HEK293T (cell line): ENCODE measurements around the gene MGP.
A peak's percentile ranks its signal among the peaks of the same experiment; 100 is the strongest.

ENCODE experiments used
- CTCF ChIA-PET: fragments of 350-600 bp; formaldehyde crosslinking; extraction: SDS; loops from one replicate; lab custom pipeline; 2021; ENCODE audit warnings: antibody characterized with exemption, inconsistent platforms; lab: Yijun Ruan, JAX
- POLR2A ChIA-PET: fragments of 350-600 bp; formaldehyde crosslinking; extraction: SDS; loops from one replicate; lab custom pipeline; 2020; ENCODE audit warnings: antibody characterized with exemption, inconsistent platforms; lab: Yijun Ruan, JAX
- DNase-seq: peaks from one replicate; pipeline ENCODE4 v3.0.0; 2012; ENCODE audit warnings: mixed read lengths; ENCODE audit errors: extremely low spot score
- ARNT ChIP-seq: fragments of 450-650 bp; IDR thresholded peaks from 2 replicates; pipeline ENCODE4 v1.6.1; 2017; ENCODE audit warnings: mild to moderate bottlenecking
- BHLHE40 ChIP-seq: fragments of 450-650 bp; IDR thresholded peaks from 2 replicates; pipeline ENCODE4 v1.6.1; 2016; ENCODE audit warnings: mild to moderate bottlenecking, moderate library complexity, borderline replicate concordance
- CTBP1 ChIP-seq: fragments of 450-650 bp; IDR thresholded peaks from 2 replicates; pipeline ENCODE4 v1.6.1; 2016; ENCODE audit warnings: borderline replicate concordance
- ELF4 ChIP-seq: fragments of 450-650 bp; IDR thresholded peaks from 2 replicates; pipeline ENCODE4 v1.6.1; 2017; ENCODE audit warnings: antibody characterized with exemption
- FOXA1 ChIP-seq: fragments of 450-650 bp; IDR thresholded peaks from 2 replicates; pipeline ENCODE4 v1.6.1; 2016; ENCODE audit warnings: mild to moderate bottlenecking
- FOXK2 ChIP-seq: fragments of 450-650 bp; IDR thresholded peaks from 2 replicates; pipeline ENCODE4 v1.6.1; 2016; ENCODE audit warnings: mild to moderate bottlenecking
- FOXM1 ChIP-seq: fragments of 450-650 bp; IDR thresholded peaks from 2 replicates; pipeline ENCODE4 v1.6.1; 2017; ENCODE audit warnings: mild to moderate bottlenecking, borderline replicate concordance
- HDGF ChIP-seq: fragments of 450-650 bp; IDR thresholded peaks from 2 replicates; pipeline ENCODE4 v1.6.1; 2017; ENCODE audit warnings: antibody characterized with exemption, borderline replicate concordance
- L3MBTL2 ChIP-seq: fragments of 450-650 bp; conservative IDR thresholded peaks from 2 replicates; pipeline ENCODE4 v1.6.1; 2016; ENCODE audit warnings: mild to moderate bottlenecking
- LEF1 ChIP-seq: fragments of 450-650 bp; IDR thresholded peaks from 2 replicates; pipeline ENCODE4 v1.6.1; 2017; ENCODE audit warnings: mild to moderate bottlenecking, borderline replicate concordance
- NFRKB ChIP-seq: fragments of 450-650 bp; IDR thresholded peaks from 2 replicates; pipeline ENCODE4 v1.6.1; 2016; ENCODE audit warnings: mild to moderate bottlenecking, moderate library complexity
- PKNOX1 ChIP-seq: fragments of 450-650 bp; IDR thresholded peaks from 2 replicates; pipeline ENCODE4 v1.6.1; 2016
- SP1 ChIP-seq: fragments of 450-650 bp; IDR thresholded peaks from 2 replicates; pipeline ENCODE4 v1.6.1; 2017
- SUZ12 ChIP-seq: fragments of 450-650 bp; IDR thresholded peaks from 2 replicates; pipeline ENCODE4 v1.6.1; 2016; ENCODE audit warnings: mild to moderate bottlenecking
- TARDBP ChIP-seq: fragments of 450-650 bp; IDR thresholded peaks from 2 replicates; pipeline ENCODE4 v1.6.1; 2016
- ZNF384 ChIP-seq: fragments of 450-650 bp; IDR thresholded peaks from 2 replicates; pipeline ENCODE4 v1.6.1; 2016

Gene MGP

GRCh38 chr12:14854586-14855183, 31.0 kb downstream of the MGP start:
- CTCF ChIA-PET: interaction anchor here (0.5 to 1.4 kb wide), 2 partner anchors 9 to 140 kb away, joined by 5 to 8 read pairs; no protein-coding TSS in a partner anchor

GRCh38 chr12:14853961-14854360, 31.7 kb downstream of the MGP start:
- CTCF ChIA-PET: interaction anchor here (0.5 to 1.4 kb wide), 3 partner anchors 8 to 367 kb away, joined by 3 to 8 read pairs (median 5); partner anchors contain the start of gene RERG

More at GRCh38 chr12:14854586-14855183, 31.0 kb downstream of the MGP start:
- peak; percentile 11 for DNase-seq
- peak; percentile 53 for TF ChIP-seq PKNOX1
- no peak for TF ChIP-seq FOXK2
- POLR2A ChIA-PET: interaction anchor here (1.1 kb wide), 1 partner anchor 83 kb away, joined by 4 read pairs; a partner anchor contains a TSS

GRCh38 chr12:14852880-14853279, 32.8 kb downstream of the MGP start:
- POLR2A ChIA-PET: no interaction called here
- TF ChIP-seq CTBP1: no peak
- TF ChIP-seq NFRKB: no peak
- no peak for TF ChIP-seq BHLHE40
- no peak for TF ChIP-seq PKNOX1
- TF ChIP-seq FOXA1: no peak
- no peak for TF ChIP-seq LEF1
- no peak for TF ChIP-seq TARDBP
- TF ChIP-seq ZNF384: no peak
- no peak for TF ChIP-seq FOXK2
- no peak for DNase-seq
- CTCF ChIA-PET: interaction anchor here (1.1 kb wide), 1 partner anchor 368 kb away, joined by 3 read pairs; the partner anchor contains the start of gene RERG

More at GRCh38 chr12:14853961-14854360, 31.7 kb downstream of the MGP start:
- TF ChIP-seq LEF1 (no peak), FOXK2 (no peak), HDGF (no peak)
- no peak for DNase-seq
- POLR2A ChIA-PET: no interaction called here

GRCh38 chr12:14850929-14851663, 34.6 kb downstream of the MGP start:
- POLR2A ChIA-PET: no interaction called here
- TF ChIP-seq ARNT (no peak), HDGF (no peak), CTBP1 (no peak), SP1 (no peak)
- DNase-seq: no peak
- CTCF ChIA-PET: no interaction called here

- no peak for DNase-seq
- POLR2A ChIA-PET: no interaction called here
- CTCF ChIA-PET: no interaction called here
- no peak for TF ChIP-seq ELF4
- no peak for TF ChIP-seq ARNT
- no peak for TF ChIP-seq NFRKB
- TF ChIP-seq ZNF384: no peak
Measured at GRCh38 chr12:14849661-14850060, 36.0 kb downstream of the MGP start.

GRCh38 chr12:14846876-14847580, 38.6 kb downstream of the MGP start:
- CTCF ChIA-PET: no interaction called here
- no peak for TF ChIP-seq HDGF
- no peak for TF ChIP-seq SUZ12
- no peak for TF ChIP-seq CTBP1
- no peak for TF ChIP-seq ELF4
- no peak for TF ChIP-seq PKNOX1
- no peak for TF ChIP-seq SP1
- no peak for TF ChIP-seq ZNF384
- TF ChIP-seq FOXA1: no peak
- no peak for TF ChIP-seq NFRKB
- no peak for TF ChIP-seq FOXM1
- TF ChIP-seq BHLHE40: no peak
- no peak for TF ChIP-seq L3MBTL2
- TF ChIP-seq TARDBP: no peak
- no peak for TF ChIP-seq LEF1
- POLR2A ChIA-PET: no interaction called here
- no peak for DNase-seq
